Renal cortical epithelial cell (primary cell): ENCODE data around the gene RUNX3. TPM values are rescaled to one million over a fixed set of nuclear protein-coding genes. Genes with fewer than 3 reads are reported as not detected.
"Not testable (repeated sequence)": the region's sequence is repeated elsewhere in the genome, so short reads cannot be mapped to it uniquely, and the experiment has no call there.

Experiments
- DNase-seq: peaks from one replicate; pipeline ENCODE4 v3.0.0-alpha.2; 2011; ENCODE audit warnings: low read depth
- total RNA-seq: library from RNA; depleted of rRNA; stranded (reverse); fragments of >200 nt; gene quantifications from 2 replicates; pipeline ENCODE4 v1.2.3, GENCODE V29; 2014

The RUNX3 gene
- total RNA-seq: 0.05 TPM in 1 of 2 replicates, not detected in the other

DNA sequence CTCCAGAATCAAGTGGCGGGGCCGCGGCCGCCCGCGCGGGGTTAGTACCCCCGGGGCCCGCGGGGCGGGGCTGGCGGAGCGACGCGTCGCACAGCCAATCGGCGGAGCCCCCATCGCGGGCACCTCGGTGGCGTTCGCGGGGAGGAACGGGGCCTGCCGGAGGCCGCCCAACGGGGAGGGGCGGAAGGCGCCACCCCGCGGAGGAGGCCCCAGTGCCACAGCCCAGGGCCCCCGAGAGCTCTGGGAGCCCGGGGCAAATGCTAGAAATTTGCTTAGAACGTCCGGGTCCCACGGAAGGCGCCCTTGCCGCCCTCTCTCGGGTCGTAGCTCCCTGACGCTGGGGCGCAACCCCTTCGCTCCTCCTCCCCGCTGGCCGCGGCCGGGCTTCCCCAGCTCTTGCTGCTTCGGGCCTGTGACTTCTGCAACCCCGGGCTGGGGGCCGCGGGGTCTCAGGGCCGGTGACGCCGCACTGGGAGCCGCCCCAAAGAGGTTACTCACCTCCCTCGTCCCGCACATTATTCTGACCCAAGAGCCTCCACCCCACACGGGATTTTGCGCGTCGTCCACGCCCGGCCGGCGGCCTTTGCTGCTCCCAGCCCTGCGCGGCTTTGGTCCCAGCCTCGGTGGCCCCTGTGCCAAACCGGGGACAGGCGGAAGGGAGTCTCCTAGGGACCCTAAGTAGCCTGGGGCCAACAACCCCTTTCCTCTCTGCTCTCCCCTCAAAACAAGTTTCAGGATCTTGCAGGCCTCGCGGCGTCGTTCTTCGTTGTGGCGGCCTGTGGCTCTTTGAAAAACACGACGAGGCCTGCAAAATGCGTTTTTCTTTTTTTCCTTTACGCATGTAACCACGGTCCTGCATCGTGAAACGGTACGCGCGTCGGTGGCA, at the start of gene RUNX3:
Gene RUNX3, minus strand, starts transcription at position 17 of the 886 bp plus-strand sequence. CDS start 408 bp downstream, outside the sequence.
- no peak for DNase-seq

DNA sequence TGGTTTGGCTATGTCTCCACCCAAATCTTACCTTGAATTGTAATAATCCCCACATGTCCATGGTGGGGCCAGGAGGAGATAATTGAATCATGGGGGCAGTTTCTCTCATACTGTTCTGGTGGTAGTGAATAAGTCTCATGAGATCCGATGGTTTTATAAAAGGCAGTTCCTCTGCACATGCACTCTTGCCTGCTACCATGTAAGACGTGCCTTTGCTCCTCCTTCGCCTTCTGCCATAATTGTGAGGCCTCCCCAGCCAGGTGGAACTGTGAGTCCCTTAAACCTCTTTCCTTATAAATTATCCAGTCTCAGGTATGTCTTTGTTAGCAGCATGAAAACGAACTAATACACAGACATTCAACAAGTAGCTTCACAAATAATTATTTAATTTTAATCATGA, 49.2 kb upstream of the RUNX3 start:
- DNase-seq: not testable (repeated sequence)

DNA sequence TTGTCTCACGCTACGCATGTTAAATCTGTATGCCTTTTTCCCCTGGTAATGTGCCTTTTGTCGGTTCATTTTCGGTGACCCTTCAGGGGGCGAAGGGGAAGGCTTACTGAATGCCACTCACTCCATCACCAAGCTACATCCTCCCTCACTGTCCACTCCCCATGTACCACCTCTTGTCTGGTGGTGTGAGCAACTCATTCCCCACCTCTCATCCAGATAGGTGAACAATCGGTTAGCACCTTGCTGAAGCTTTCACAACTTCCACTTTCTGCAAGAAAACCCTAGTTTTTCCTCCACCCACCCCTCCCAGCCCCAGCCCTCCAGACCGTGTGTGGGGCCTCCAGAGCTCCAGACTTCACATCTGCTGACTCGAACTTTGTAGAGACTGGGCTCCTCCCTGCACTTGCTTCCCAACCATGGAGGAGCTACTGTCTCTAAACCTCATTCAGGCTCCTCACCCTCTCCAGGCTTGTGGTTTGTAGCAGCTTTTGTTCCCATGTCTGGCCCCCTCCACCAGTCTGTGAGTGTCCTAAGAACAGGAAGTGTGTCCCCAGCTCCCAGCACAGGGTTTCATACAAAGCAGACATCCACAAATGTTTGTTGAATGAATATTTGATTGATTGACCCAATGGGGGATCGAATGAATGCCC, 48.4 kb upstream of the RUNX3 start:
- no peak for DNase-seq

DNA sequence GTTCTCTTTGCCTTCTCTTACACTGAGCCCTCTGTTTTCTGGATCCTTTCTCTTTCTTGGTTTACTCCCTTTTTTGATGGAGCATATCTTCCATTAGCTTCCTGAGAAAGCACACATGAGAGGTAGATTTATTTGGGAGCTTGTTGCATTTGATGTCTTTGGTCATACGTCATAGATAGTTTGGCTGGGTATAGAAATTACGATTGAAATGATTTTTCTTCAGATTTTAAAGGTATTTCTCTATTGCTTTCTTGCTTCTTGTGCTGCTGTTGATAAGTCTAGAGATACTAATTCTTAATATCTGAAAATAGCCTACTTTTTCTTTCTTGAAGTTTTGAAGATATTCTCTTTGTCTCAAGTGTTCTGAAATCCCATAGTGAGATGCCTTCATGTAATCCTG, 45.3 kb upstream of the RUNX3 start:
- no peak for DNase-seq

DNA sequence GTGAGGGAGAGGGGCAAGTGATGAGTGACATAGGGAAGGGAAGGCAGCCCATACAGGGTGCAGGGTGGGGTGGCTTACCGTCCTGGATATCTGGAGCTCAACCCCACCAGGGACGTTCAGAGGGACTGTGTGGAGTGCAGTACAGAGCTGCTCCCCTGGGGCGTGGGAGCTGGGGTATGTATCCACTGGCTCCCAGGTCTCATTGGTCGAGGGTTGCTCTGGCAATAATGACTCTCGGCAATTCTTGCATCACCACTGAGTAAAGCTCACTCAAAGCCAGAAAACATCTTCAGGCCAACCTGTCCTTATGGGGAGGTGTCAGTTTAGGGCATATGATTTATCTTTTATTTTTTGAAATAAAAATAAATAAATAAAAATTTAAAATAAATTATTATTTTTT, 43.2 kb upstream of the RUNX3 start:
- no peak for DNase-seq

DNA sequence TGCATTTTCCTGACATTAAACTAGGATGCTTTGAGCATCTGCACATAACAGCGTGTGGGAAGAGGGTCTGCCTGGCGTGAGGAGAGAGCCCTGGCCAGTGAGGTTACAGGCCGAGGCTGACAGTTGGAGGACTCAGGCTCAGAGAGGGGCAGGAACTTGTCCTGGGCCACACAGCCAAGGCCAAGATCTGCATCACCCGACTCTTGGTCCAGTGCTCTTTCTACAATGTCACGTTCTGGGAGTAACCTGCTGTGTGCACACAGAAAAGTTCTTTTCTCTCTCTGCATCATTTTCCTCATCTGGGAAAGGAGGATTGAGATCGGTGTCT, 42.8 kb upstream of the RUNX3 start:
- DNase-seq: no peak

DNA sequence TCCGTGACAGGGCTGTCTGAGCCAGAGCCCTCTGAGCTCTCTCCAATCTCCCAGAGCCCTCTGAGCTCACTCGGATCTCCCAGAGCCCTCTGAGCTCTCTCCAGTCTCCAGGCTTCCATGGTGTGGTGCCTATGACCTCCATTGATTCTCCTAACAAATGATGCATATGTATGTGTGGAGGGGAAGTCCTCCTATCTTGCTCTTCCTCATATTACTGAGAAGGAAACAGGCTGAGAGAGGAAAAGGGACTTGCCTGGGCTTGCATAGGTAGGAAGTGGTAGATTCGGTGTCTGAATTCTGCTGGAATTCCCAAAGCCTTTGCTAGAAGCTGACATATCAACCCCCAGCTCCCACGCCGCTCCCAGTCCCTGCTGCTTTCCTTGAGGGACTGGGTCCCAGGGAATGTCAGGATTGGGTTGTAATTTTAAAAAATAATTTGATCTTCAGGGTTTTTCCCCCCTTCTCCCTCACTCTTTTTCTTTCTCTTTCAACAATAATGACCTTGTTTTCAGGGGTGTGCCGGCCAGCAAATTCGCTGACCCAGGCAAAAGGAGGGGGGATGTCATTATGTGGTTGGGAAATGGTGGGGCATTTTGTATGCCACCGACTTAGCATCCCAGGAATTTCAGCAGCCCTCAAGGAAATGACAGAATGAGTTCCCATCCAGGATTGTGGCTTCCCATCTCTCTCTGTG, 42.3 kb upstream of the RUNX3 start:
- no peak for DNase-seq

DNA sequence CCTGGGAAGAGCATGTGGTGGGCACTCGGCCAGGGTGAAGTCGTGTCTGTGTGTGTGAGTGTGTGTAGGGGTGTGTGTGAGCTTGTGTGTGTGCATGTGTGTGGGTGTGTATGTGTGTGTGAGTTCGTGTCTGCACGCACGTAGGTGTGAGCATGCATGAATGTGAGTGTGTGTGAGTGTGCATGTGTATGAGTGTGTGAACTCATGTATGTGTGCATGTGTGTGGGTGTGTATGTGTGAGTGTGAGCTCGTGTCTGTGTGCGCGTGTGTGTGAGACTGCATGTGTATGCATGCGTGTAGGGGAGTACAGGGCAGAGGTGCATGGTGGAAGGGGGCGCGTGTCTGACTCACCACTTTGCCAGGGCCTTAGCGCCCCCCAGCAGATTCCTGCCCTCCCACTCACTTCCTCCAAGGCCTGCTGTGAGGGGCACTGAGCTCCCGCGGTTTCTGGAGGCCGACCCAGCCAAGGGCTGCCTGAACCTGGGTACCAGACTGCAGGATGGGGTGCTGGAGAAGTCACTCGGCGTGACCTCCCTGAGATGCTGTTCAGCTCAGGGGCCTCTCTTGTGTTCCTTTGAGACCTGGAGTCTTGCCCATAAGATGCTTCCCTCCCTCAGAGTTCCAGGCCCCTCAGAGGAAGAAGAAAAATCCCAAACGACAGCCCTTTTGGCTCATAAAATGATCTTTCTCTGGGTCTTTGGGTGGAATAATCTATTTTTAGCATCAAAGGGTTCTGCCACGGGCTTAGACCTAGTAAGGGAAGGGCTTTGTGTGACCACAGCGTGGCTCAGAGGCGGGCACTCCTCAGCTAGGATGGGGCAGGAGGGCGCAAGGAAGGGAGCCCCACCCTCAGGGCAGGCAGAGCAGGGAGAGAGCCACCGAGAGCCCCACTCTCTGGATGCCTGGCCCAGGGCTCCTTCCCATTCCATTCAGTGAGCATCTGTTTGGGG, 41.1 kb upstream of the RUNX3 start:
- no peak for DNase-seq

DNA sequence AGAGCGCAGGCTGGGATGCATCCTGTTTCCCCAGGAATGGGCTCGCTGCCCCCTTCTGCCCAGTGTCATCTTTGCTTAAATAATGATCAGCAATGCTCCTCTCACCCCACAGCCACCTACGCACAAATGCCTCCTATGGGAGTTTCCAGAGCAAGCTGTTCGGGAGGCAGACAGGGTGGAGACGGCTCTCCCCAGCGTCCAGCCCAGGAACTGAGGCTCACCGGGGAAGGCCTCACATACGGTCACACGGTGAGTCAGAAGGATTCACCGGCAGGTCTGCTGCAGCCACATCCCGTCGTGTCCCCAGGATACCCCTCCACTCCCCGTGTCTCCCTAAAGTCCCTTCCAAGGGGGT, 40.3 kb upstream of the RUNX3 start:
- DNase-seq: peak; percentile 37

DNA sequence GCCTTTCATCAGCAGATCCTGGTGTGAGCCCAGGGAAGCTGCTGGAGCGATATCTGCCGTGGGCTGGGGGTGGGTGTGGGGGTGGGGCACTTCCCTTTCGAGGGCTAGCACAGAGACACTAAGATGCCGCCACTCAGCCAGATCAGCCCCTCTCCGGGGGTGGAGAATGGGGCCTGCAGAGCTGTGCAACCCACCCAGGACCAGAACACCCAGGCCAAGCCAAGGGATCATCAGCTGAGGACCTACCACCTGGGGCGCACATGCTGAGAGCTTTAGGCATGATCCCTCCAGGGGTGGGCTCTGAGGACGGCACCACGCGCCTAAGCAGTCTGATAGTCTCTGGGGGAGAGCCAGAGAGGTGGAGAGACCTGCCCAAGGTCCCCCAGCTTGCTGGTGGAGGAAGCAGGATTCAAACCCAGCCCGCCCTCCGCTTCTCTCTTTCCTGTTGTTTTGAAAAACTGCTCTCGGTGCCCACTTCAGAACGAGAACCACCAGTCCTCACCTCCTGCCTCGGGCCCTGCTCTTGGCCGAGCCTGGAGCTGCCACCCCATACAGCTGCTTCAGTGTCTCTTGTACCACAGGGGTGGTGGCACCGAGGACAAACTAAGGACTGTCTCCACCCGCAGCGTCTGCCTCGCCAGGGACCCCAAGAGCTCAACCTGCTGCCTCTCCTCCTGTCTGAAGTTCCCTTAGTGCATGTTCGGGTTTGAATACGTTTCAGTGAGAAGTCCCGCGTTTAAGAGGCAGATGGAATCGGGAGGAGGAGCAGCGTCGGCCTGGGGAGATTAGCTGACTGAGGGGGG, 39.7 kb upstream of the RUNX3 start:
- DNase-seq: no peak

DNA sequence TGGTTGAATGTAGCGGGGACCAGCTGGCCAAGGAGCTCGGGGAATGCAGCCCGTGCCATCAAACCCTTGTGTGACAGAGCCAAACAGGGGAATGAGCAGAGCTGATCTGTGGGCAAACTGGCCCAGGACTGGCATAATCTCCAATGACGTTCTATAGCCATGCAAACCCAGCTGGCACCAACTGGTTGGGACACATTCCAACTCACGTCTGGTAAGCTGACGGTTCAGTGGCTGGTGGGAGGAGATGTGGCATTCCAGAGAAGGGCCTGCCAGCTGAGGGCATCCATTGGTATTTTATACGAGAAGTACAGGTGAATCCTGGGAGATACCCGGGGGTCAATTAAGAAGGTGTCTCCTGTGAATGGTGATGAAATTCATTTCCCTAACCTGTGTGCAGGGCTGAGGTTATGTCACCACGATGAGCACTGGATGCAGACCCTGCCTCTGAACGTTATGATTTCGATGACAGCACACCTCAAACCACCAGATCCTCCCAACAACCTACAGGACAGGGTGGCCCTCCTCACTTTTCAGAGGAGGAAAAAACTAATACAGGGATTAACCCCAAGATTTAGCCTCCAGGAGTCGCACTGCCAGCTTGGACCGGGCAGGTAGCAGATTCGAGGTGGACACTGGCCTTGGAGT, 39.0 kb upstream of the RUNX3 start:
- peak; percentile 46 for DNase-seq

DNA sequence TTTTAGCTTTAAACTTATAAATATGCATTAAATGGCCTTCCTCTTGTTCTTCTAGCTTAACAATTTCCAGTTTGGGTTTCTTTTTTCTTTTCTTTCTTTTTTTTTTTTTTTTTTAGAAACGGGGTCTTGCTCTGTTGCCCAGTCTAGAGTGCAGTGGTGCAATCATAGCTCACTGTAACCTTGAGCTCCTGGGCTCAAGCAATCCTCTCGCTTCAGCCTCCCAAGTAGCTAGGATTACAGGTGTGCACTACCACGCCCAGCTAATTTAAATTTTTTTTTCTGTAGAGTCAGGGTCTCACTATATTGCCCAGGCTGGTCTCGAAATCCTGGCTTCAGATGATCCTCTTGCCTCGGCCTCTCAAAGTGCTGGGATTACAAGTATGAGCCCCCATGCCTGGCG, 37.9 kb upstream of the RUNX3 start:
- no peak for DNase-seq

DNA sequence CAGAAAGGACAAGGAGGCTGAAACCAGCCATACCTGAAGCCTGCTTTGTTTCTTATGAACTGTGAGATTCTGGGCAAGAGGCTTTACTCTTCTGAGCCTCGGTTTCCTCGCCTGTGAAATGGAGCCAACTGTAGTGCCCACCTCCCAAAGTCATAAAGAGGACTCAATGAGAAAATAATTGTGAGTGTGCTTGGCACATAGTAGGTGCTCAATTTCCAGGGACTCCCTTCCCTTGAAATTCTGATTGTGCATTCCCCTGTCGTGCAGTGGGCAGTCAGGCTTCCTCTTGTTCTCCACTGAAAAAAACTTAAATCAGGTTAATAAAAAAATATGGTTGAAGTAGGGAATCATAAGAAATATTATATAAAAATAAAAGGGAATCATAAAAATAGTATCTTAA, 37.5 kb upstream of the RUNX3 start:
- no peak for DNase-seq

DNA sequence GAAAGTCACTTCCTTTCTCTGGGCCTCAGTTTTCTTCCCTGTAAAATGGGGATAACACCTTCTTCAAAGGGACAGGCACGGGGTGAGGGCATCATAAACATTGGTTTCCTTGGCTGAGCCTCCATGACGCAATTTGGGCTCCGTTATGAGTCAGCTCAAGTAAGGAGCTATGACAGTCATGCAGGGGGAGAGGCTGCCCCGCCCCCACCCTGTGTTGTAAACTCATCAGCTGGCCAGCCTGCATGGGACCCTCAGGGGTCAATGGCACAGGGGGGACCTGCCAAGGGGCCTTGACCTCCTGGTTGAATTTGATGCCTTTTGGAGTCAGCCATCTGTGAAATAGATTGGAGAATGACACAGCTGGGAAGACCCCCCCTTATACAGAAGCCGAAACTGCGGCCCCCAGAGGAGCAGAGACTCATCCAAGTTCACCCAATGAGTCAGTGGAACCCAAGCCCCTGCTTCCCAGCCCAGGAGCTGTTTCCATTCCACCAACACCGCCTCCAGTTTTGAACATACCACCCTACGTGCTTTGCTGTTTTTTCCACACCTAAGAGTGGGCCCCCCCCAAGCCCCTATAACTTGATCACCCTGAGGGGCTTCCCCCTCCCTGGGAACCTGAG, 36.8 kb upstream of the RUNX3 start:
- DNase-seq: peak; percentile 73

DNA sequence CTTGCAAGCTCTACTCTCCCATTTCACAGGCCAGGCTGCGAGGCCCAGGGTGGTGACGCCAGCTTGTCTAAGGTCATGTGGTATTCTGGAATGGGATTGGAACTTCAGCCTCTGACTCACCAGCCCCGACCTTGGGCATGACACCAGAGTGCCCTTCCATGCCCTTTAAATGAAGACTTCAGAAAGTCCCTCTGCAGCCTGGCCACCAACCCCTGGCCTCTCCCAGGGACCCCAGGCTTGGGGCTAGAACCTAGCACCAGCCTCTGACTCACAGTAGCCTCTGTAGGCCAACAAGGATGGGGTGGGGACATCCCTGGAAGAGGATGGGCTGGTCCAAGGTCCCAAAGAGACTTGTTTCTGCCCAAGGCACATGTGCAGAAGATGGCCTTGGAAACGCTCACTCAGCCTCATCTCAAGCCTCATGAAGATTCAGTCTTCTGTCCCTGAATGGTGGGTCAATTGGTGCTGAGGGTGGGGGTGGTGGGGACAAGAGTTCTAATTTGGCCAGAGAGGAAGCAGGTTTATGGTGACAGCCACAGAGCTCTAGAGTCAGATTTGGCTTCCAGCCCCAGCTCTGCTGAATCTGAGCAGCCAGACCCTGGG, 36.1 kb upstream of the RUNX3 start:
- no peak for DNase-seq

DNA sequence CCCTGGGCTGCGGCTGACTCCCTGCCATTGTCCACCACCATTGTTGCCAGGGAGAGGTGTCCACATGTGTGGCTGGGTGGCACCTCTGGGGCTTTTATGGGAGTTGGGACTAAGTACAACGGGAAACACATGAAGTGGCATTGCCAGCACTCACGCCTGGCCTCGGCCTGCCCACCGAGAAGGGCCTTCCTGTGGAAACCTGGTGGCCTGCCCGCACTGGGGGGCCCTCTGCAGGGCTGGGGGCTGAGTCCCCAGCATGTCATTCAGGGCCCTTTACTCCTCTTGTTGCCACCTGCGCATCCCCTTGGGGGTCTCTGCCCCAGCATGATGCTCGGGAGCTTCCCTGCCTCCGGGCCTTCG, 35.5 kb upstream of the RUNX3 start:
- no peak for DNase-seq

DNA sequence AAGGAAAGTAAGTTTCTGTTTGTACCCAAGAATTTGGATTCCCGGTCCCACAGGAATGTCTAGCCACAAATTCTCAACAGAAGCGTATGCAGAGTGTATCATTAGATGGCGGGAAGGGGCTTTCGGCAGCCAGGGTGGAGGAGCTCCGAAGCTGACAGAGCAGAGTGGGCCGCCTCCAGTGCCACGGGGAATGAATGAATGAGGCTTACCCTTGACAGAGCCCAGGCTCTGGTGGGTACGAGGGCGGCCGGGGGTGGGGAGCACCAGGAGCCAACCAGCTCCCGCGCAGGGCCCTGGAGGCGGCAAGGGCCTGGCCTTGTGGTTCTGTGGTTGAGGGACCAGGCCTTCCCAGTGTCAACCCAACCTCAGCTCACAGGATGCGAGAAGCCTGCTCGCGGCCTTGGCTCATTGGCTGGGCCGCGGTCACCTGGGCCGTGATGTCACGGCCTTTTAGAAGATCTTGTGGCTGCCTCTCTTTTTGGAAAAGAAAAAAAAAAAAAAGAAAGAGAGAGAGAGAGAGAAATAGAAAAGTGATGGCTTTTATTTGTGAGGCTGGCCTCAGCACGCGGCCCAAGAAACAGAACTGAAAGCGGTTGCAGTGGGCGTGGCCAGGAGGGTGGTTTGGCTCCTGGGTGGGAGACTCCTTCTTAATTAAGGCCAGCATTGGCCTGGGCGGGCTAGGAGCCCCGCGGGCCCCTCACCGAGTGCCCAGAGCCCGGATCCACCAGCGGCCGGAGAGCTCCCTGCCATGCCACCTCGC, 34.9 kb upstream of the RUNX3 start:
- DNase-seq: no peak

DNA sequence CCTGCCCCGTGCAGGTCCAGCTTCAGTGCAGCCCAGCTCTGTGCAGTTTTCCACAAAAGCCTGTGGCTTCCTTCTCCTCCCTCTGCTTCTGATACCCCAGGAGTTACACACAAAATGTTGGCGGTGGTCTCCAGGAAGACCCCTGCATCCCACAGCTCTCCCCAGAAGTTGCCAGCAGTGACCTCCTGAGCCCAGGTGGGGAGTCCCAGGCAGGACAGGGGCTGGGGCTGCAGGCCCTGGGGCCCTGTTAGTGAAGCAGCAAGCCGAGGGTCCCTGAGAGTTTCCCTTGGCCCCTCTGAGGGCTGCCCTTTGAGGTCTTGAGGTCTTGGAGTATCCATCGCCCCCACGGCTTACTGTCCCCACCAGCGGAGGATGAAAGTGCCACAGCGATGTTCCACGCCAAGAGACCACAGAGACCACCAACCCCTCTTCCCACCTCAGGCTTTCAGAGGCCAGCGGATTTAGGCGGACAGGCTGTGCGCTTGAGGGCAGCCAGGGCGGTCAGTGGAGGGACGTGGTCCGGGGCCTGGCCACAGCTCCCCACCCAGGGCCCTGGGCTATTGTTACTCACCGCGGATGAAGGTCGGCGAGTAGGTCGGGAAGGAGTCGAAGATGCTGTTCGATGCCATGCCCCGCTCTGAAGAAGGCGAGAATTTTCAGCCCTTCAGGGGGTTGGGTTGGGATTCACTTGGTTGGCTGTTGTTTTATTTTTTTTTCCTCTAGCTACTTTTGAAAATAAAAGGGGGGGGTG, 34.0 kb upstream of the RUNX3 start:
- DNase-seq: no peak
